Stomach (tissue), 9 donors: ENCODE results near the gene SMIM14. TPM values are rescaled to one million over a fixed set of nuclear protein-coding genes. Genes with fewer than 3 reads are reported as not detected.
"Not testable (repeated sequence)": the region's sequence is repeated elsewhere in the genome, so short reads cannot be mapped to it uniquely, and the experiment has no call there.

Source experiments
- DNase-seq, 2 donors: peaks; one replicate each; pipeline versions ENCODE4 v3.0.0 to v3.0.0-alpha.2; 2013 to 2019
- H3K27ac ChIP-seq, 5 donors: fragments of 200-600 bp in 4 of 5; sonication (generic) in 4 of 5; one replicate each; pipeline ENCODE4 v1.5.1; 2013 to 2019; ENCODE audit warnings: mild to moderate bottlenecking in 1 of 5, moderate library complexity in 1 of 5
- H3K27me3 ChIP-seq, 3 donors: fragments of 200-600 bp; sonication (generic); one replicate each; pipeline ENCODE4 v1.5.1; 2017 to 2019; ENCODE audit warnings: mixed run types in 1 of 3
- H3K36me3 ChIP-seq, 4 donors: fragments of 200-600 bp; sonication (generic); 1 replicate in 3 of 4; 2 replicates in 1 of 4; pipeline ENCODE4 v1.5.1; 2016 to 2019
- H3K4me1 ChIP-seq, 4 donors: fragments of 200-600 bp; sonication (generic); one replicate each; pipeline ENCODE4 v1.5.1; 2016 to 2019
- H3K4me3 ChIP-seq, 4 donors: fragments of 200-600 bp; sonication (generic) in 3 of 4; one replicate each; pipeline ENCODE4 v1.5.1; 2016 to 2019; ENCODE audit warnings: mild to moderate bottlenecking in 1 of 4
- H3K9me3 ChIP-seq, 4 donors: fragments of 200-600 bp; sonication (generic); one replicate each; pipeline ENCODE4 v1.5.1; 2016 to 2019
- EP300 ChIP-seq: sonication (generic); formaldehyde crosslinking; IDR thresholded peaks from one replicate; pipeline ENCODE4 v1.6.1; 2017; ENCODE audit warnings: antibody characterized with exemption
- POLR2A ChIP-seq, 4 donors: fragments of 450-650 bp; IDR thresholded peaks; one replicate each; pipeline ENCODE4 v1.6.1; 2016; ENCODE audit warnings: antibody characterized with exemption in 4 of 4, control low read depth in 2 of 4, mild to moderate bottlenecking in 1 of 4, moderate library complexity in 1 of 4
- POLR2AphosphoS5 ChIP-seq, 3 donors: sonication (generic); formaldehyde crosslinking; IDR thresholded peaks; one replicate each; pipeline ENCODE4 v1.6.1; 2016; ENCODE audit warnings: antibody characterized with exemption in 3 of 3
- WGBS, 5 donors: extraction: QIAGEN DNeasy Blood & Tissue Kit in 3 of 5; methylation state at CpG; one replicate each; pipeline versions ENCODE4 v1.1.5 to v1.1.7; 2013 to 2018; 5-methylcytosine and 5-hydroxymethylcytosine counted together
- intact Hi-C: fragments of 100-400 bp; cut with DNase I; formaldehyde crosslinking; loops from one replicate; pipeline ENCODE4 v1.15.1; 2023; ENCODE audit warnings: low total_unique reads
- polyA plus RNA-seq, 3 donors: library from polyadenylated mRNA; stranded (reverse); fragments of 200-250 nt; gene quantifications; one replicate each; pipeline ENCODE4 v1.2.3, GENCODE V29; 2013
- total RNA-seq, 5 donors: library from RNA; depleted of rRNA; stranded (reverse); fragments of >200 nt; gene quantifications; one replicate each; pipeline versions ENCODE4 v1.1.0 to v1.2.3, GENCODE V29; 2014 to 2016
- TF ChIP-seq, protein P1 (sequence below), 7 experiments: fragments of 450-650 bp in 4 of 7; fragments of 200-600 bp in 3 of 7; sonication (generic) in 3 of 7; IDR thresholded peaks; one replicate each; pipeline ENCODE4 v1.5.1; 2016 to 2019; ENCODE audit warnings: antibody characterized with exemption in 7 of 7, control low read depth in 2 of 7, mild to moderate bottlenecking in 1 of 7
- donor health status: healthy with polysubstance abuse.
- donor health status: Bipolar disorder and iron deficiency.
- donor health status: healthy.

SMIM14 gene
- total and polyA plus RNA-seq, 8 donors: 11.1 to 83.6 (median 32.7) TPM

- H3K27ac ChIP-seq: peak overlapping the region in 3 of 5 donors; percentile 62 to 88 (median 67)
- DNase-seq: no peak
- H3K4me1 ChIP-seq: peaks cover 6 to 15% (median 7%) of the 10 kb centered on the region in 4 donors
- intact Hi-C loops: no loop called here
- H3K9me3 ChIP-seq: no peaks in the 10 kb centered on the region
- TF ChIP-seq, protein P1, sequence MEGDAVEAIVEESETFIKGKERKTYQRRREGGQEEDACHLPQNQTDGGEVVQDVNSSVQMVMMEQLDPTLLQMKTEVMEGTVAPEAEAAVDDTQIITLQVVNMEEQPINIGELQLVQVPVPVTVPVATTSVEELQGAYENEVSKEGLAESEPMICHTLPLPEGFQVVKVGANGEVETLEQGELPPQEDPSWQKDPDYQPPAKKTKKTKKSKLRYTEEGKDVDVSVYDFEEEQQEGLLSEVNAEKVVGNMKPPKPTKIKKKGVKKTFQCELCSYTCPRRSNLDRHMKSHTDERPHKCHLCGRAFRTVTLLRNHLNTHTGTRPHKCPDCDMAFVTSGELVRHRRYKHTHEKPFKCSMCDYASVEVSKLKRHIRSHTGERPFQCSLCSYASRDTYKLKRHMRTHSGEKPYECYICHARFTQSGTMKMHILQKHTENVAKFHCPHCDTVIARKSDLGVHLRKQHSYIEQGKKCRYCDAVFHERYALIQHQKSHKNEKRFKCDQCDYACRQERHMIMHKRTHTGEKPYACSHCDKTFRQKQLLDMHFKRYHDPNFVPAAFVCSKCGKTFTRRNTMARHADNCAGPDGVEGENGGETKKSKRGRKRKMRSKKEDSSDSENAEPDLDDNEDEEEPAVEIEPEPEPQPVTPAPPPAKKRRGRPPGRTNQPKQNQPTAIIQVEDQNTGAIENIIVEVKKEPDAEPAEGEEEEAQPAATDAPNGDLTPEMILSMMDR (IDR thresholded peaks at IDR 0.05): no peak
- TF ChIP-seq EP300: no peak
- no peak for TF ChIP-seq POLR2AphosphoS5 (IDR thresholded peaks at IDR 0.05)
- TF ChIP-seq POLR2A (IDR thresholded peaks at IDR 0.05): no peak
- H3K27me3 ChIP-seq: no peaks in the 10 kb centered on the region
- H3K36me3 ChIP-seq: peaks cover 16 to 78% (median 68%) of the 10 kb centered on the region in 4 donors
- no peak overlapping the region for H3K4me3 ChIP-seq
- WGBS, 5 donors: 75 to 78% (median 77%) methylated on average over 2 of the region's 2 CpGs
Measured at GRCh38 chr4:39516407-39516966, 122.2 kb downstream of the SMIM14 start.

- peaks cover 6 to 11% (median 7%) of the 10 kb centered on the region in 4 donors for H3K4me1 ChIP-seq
- H3K27me3 ChIP-seq, H3K4me3 ChIP-seq, H3K9me3 ChIP-seq, intact Hi-C loops, DNase-seq: not testable (repeated sequence)
- 93 to 96% (median 95%) methylated on average over 14 of the region's 14 CpGs for WGBS, 5 donors
- peaks cover 23 to 82% (median 75%) of the 10 kb centered on the region in 4 donors for H3K36me3 ChIP-seq
- peak overlapping the region in 4 of 5 donors; percentile 60 to 88 (median 64) for H3K27ac ChIP-seq
Measured at GRCh38 chr4:39515669-39516401, 122.8 kb downstream of the SMIM14 start.

- 35 to 59% (median 45%) methylated on average over 4 of the region's 4 CpGs for WGBS, 5 donors
- intact Hi-C loops: no loop called here
- Histone ChIP-seq H3K4me1 (peaks cover 6 to 11% (median 7%) of the 10 kb centered on the region in 4 donors), H3K4me3 (no peak overlapping the region), H3K27me3 (no peaks in the 10 kb centered on the region), H3K36me3 (peaks cover 29 to 84% (median 78%) of the 10 kb centered on the region in 4 donors), H3K9me3 (no peaks in the 10 kb centered on the region), H3K27ac (peak overlapping the region; percentile 60 to 88 (median 67))
- DNase-seq: peak; percentile 63 to 77
- TF ChIP-seq, protein P1 (IDR thresholded peaks at IDR 0.05): no peak
- TF ChIP-seq POLR2AphosphoS5 (IDR thresholded peaks at IDR 0.05) (peak in 2 of 3 donors; percentile 31 to 86), POLR2A (IDR thresholded peaks at IDR 0.05) (no peak), EP300 (no peak)
Measured at GRCh38 chr4:39514888-39515401, 123.7 kb downstream of the SMIM14 start.

DNA sequence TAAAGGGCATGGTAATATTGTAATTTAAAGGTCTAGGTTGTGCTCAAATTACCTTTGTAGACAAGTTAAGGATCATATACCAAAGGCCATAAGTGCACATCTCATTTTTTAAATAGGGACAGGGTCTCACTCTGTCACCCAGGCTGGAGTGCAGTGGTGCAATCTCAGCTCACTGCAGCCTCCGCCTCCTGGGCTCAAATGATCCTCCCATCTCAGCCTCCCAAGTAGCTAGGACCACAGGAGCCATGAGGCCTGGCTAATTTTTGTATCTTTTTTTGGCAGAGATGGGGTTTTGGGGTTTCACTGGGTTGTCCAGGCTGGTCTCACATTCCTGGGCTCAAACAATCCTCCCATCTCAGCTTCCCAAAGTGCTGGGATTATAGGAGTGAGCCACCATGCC is 124.4 kb downstream of the SMIM14 start:
- WGBS, 5 donors: 86 to 100% (median 97%) methylated on average over 1 of the region's 1 CpG
- DNase-seq, H3K9me3 ChIP-seq, H3K27me3 ChIP-seq, H3K4me3 ChIP-seq, intact Hi-C loops: not testable (repeated sequence)
- Histone ChIP-seq H3K36me3 (peaks cover 30 to 84% (median 78%) of the 10 kb centered on the region in 4 donors), H3K27ac (peak overlapping the region; percentile 60 to 88 (median 67)), H3K4me1 (peaks cover 6 to 11% (median 7%) of the 10 kb centered on the region in 4 donors)

DNA sequence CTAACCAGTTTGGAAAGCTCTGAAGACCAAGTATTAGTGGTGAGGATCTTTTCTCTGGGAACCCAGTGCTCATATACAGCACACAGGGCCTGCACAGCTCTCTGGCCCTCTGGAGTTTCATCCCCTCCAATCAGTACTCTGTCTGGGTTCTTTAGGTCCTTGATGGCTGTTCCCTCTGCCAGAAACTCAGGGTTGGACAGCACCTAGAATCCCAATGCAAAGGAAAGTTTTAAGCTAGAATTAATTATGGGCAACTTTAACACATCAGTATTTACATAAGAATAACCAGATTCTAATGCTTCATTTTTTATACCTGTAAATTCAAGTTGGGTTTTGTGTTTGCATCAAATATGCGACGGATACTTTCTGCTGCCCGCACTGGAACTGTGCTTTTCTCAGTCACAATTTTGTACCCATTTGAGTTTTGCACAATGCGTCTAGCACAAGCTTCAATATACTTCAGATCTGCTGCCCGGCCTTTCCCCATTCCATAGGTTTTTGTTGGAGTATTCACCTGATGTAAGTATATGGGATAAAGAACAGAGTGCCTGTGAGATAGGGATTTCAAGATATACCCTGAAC is 128.2 kb downstream of the SMIM14 start:
- H3K27ac ChIP-seq: no peak overlapping the region
- no peaks in the 10 kb centered on the region for H3K9me3 ChIP-seq
- 92 to 99% (median 95%) methylated on average over 5 of the region's 5 CpGs for WGBS, 5 donors
- peaks cover 65 to 90% (median 88%) of the 10 kb centered on the region in 4 donors for H3K36me3 ChIP-seq
- no peak for DNase-seq
- intact Hi-C loops: no loop called here
- TF ChIP-seq EP300 (no peak), POLR2AphosphoS5 (IDR thresholded peaks at IDR 0.05) (no peak), POLR2A (IDR thresholded peaks at IDR 0.05) (no peak)
- TF ChIP-seq, protein P1 (IDR thresholded peaks at IDR 0.05): no peak
- H3K27me3 ChIP-seq: no peaks in the 10 kb centered on the region
- peaks cover 4 to 7% (median 7%) of the 10 kb centered on the region in 4 donors for H3K4me1 ChIP-seq
- H3K4me3 ChIP-seq: no peak overlapping the region
